Sigmoid colon (tissue), 4 donors: ENCODE results near the gene HSD17B2.

Experiments
- EP300 ChIP-seq, 4 donors: sonication (generic); formaldehyde crosslinking; IDR thresholded peaks; one replicate each; pipeline ENCODE4 v1.6.1; 2017; ENCODE audit warnings: antibody characterized with exemption in 4 of 4
- POLR2A ChIP-seq, 2 donors: fragments of 450-650 bp; IDR thresholded peaks; one replicate each; pipeline ENCODE4 v1.6.1; 2016; ENCODE audit warnings: antibody characterized with exemption in 2 of 2, mild to moderate bottlenecking in 2 of 2, moderate library complexity in 2 of 2
- TF ChIP-seq, protein P1 (sequence below), 4 experiments: fragments of 450-650 bp in 3 of 4; fragments of 200-600 bp in 1 of 4; IDR thresholded peaks; one replicate each; pipeline ENCODE4 v1.5.1; 2016 to 2019; ENCODE audit warnings: antibody characterized with exemption in 4 of 4, mild to moderate bottlenecking in 3 of 4, moderate library complexity in 2 of 4

GRCh38 chr16:82007189-82007588, 27.9 kb upstream of the HSD17B2 start:
- TF ChIP-seq POLR2A (IDR thresholded peaks at IDR 0.05), result no peak
- TF ChIP-seq, protein P1, sequence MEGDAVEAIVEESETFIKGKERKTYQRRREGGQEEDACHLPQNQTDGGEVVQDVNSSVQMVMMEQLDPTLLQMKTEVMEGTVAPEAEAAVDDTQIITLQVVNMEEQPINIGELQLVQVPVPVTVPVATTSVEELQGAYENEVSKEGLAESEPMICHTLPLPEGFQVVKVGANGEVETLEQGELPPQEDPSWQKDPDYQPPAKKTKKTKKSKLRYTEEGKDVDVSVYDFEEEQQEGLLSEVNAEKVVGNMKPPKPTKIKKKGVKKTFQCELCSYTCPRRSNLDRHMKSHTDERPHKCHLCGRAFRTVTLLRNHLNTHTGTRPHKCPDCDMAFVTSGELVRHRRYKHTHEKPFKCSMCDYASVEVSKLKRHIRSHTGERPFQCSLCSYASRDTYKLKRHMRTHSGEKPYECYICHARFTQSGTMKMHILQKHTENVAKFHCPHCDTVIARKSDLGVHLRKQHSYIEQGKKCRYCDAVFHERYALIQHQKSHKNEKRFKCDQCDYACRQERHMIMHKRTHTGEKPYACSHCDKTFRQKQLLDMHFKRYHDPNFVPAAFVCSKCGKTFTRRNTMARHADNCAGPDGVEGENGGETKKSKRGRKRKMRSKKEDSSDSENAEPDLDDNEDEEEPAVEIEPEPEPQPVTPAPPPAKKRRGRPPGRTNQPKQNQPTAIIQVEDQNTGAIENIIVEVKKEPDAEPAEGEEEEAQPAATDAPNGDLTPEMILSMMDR (IDR thresholded peaks at IDR 0.05), result no peak
- no peak for TF ChIP-seq EP300 (IDR thresholded peaks at IDR 0.05)
